GM19193 (cell line): ENCODE data around the gene LIG1.
A peak's percentile ranks its signal among the peaks of the same experiment; 100 is the strongest.

ENCODE experiments used
- POLR2A ChIP-seq: IDR thresholded peaks from 4 replicates; pipeline ENCODE4 v1.6.1; 2011; ENCODE audit not compliant: insufficient read depth, insufficient read length; ENCODE audit errors: extremely low read depth

The LIG1 gene

GRCh38 chr19:48169939-48170803 lies at the start of gene LIG1, which contains the start of gene ZSWIM9:
TSS of gene LIG1 (minus strand) at chr19:48170344. CDS start at chr19:48165566, 4,778 bp downstream.
TSS of gene ZSWIM9 (plus strand) at chr19:48170680. CDS start at chr19:48171803, 1,123 bp downstream.
- peak; percentile 71 for TF ChIP-seq POLR2A

- no peak for TF ChIP-seq POLR2A
Measured at GRCh38 chr19:48218997-48219396, 48.9 kb upstream of the LIG1 start.

- TF ChIP-seq POLR2A: no peak
Measured at GRCh38 chr19:48216933-48217332, 46.8 kb upstream of the LIG1 start.

GRCh38 chr19:48213959-48214358 lies 43.8 kb upstream of the LIG1 start:
- no peak for TF ChIP-seq POLR2A

GRCh38 chr19:48210005-48210404 lies 39.9 kb upstream of the LIG1 start:
- TF ChIP-seq POLR2A: no peak

- TF ChIP-seq POLR2A: no peak
Measured at GRCh38 chr19:48206397-48207093, 36.4 kb upstream of the LIG1 start.

- TF ChIP-seq POLR2A: peak; percentile 82
Measured at GRCh38 chr19:48203794-48204628, 33.9 kb upstream of the LIG1 start.

GRCh38 chr19:48203222-48203793 lies 33.2 kb upstream of the LIG1 start:
- TF ChIP-seq POLR2A: no peak

- TF ChIP-seq POLR2A: no peak
Measured at GRCh38 chr19:48196933-48197665, 27.0 kb upstream of the LIG1 start.

GRCh38 chr19:48196321-48196763 lies 26.2 kb upstream of the LIG1 start:
- TF ChIP-seq POLR2A: no peak

- TF ChIP-seq POLR2A: no peak
Measured at GRCh38 chr19:48194844-48195830, 25.0 kb upstream of the LIG1 start.

GRCh38 chr19:48194041-48194843 lies 24.1 kb upstream of the LIG1 start:
- TF ChIP-seq POLR2A: no peak
